ENCODE measurements around the gene CDH13.

CDH13 gene

GRCh38 chr16:82716361-82716855, 89.6 kb downstream of the CDH13 start:
- no peak overlapping the region for H3K4me3 ChIP-seq (ENCODE audit: low read depth, low read length)
- no peak for TF ChIP-seq CTCF (IDR thresholded peaks at IDR 0.05; ENCODE audit: low read depth, low read length, missing control alignments)
- DNase-seq (ENCODE audit: low read depth): no peak
- in situ Hi-C loops (cut with HindIII; ENCODE audit: low sequenced_read_pairs): no loop called here

DNA sequence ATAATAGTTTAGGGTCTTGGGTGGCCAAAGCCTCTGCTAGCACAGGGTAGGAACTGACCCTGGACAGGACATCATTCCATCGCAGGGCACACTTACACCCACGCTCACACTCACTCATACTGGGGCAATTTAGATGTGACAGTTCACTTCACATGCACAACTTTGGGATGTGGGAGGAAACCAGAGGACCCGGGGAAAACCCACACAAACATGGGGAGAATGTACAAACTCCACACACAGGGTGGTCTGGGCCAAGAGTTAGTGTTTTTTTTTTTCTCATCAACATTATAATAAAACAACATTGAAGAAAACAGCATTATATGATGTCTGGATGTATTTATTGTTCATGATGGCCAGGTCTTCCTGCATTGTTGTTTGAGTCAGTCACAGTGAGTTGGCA, 93.6 kb downstream of the CDH13 start:
- DNase-seq (ENCODE audit: low read depth): no peak
- in situ Hi-C loops (cut with HindIII; ENCODE audit: low sequenced_read_pairs): no loop called here
- TF ChIP-seq CTCF (IDR thresholded peaks at IDR 0.05; ENCODE audit: low read depth, low read length, missing control alignments): no peak
- no peak overlapping the region for H3K4me3 ChIP-seq (ENCODE audit: low read depth, low read length)

- DNase-seq (ENCODE audit: low read depth): no peak
- no peak for TF ChIP-seq CTCF (IDR thresholded peaks at IDR 0.05; ENCODE audit: low read depth, low read length, missing control alignments)
- in situ Hi-C loops (cut with HindIII; ENCODE audit: low sequenced_read_pairs): no loop called here
- no peak overlapping the region for H3K4me3 ChIP-seq (ENCODE audit: low read depth, low read length)
Measured at GRCh38 chr16:82726306-82726705, 99.5 kb downstream of the CDH13 start.

- in situ Hi-C loops (cut with HindIII; ENCODE audit: low sequenced_read_pairs): no loop called here
- no peak overlapping the region for H3K4me3 ChIP-seq (ENCODE audit: low read depth, low read length)
- no peak for DNase-seq (ENCODE audit: low read depth)
- no peak for TF ChIP-seq CTCF (IDR thresholded peaks at IDR 0.05; ENCODE audit: low read depth, low read length, missing control alignments)
Measured at GRCh38 chr16:82728901-82729300, 102.1 kb downstream of the CDH13 start.

- no peak overlapping the region for H3K4me3 ChIP-seq (ENCODE audit: low read depth, low read length)
- in situ Hi-C loops (cut with HindIII; ENCODE audit: low sequenced_read_pairs): no loop called here
- no peak for DNase-seq (ENCODE audit: low read depth)
- TF ChIP-seq CTCF (IDR thresholded peaks at IDR 0.05; ENCODE audit: low read depth, low read length, missing control alignments): no peak
Measured at GRCh38 chr16:82730901-82731300, 104.1 kb downstream of the CDH13 start.

- no peak for DNase-seq (ENCODE audit: low read depth)
- no peak for TF ChIP-seq CTCF (IDR thresholded peaks at IDR 0.05; ENCODE audit: low read depth, low read length, missing control alignments)
- in situ Hi-C loops (cut with HindIII; ENCODE audit: low sequenced_read_pairs): no loop called here
- H3K4me3 ChIP-seq (ENCODE audit: low read depth, low read length): no peak overlapping the region
Measured at GRCh38 chr16:82732461-82732860, 105.7 kb downstream of the CDH13 start.

GRCh38 chr16:82735186-82735585, 108.4 kb downstream of the CDH13 start:
- no peak for DNase-seq (ENCODE audit: low read depth)
- no peak for TF ChIP-seq CTCF (IDR thresholded peaks at IDR 0.05; ENCODE audit: low read depth, low read length, missing control alignments)
- in situ Hi-C loops (cut with HindIII; ENCODE audit: low sequenced_read_pairs): no loop called here
- no peak overlapping the region for H3K4me3 ChIP-seq (ENCODE audit: low read depth, low read length)
